HepG2 (cell line): Measurements from ENCODE around the gene ENPP7. TPM values are rescaled to one million over a fixed set of nuclear protein-coding genes. Genes with fewer than 3 reads are reported as not detected.
A peak's percentile ranks its signal among the peaks of the same experiment; 100 is the strongest.

Experiments used
- CHD4 ChIP-seq: fragments of 200-600 bp; sonication (generic); IDR thresholded peaks from 2 replicates; pipeline ENCODE4 v1.7.0; 2017; ENCODE audit warnings: mild to moderate bottlenecking, low read length, borderline replicate concordance
- YY1 ChIP-seq: IDR thresholded peaks from 2 replicates; pipeline ENCODE4 v1.6.1; 2011; ENCODE audit warnings: low read length, low read depth, moderate library complexity, mild to moderate bottlenecking; ENCODE audit not compliant: insufficient read depth, insufficient replicate concordance
- ZNF260 ChIP-seq: sonication (generic); formaldehyde crosslinking; IDR thresholded peaks from 2 replicates; pipeline ENCODE4 v1.4.0; 2020; ENCODE audit warnings: missing genetic modification reagents, low read depth, mild to moderate bottlenecking, borderline replicate concordance
- ZNF781 ChIP-seq: sonication (generic); formaldehyde crosslinking; IDR thresholded peaks from 2 replicates; pipeline ENCODE4 v1.5.1; 2020; ENCODE audit warnings: borderline replicate concordance, mild to moderate bottlenecking, missing genetic modification reagents; ENCODE audit errors: not compliant biosample characterization
- polyA plus RNA-seq, 8 experiments: library from polyadenylated mRNA; depleted of rRNA in 3 of 8; stranded (reverse) in 7 of 8; unstranded in 1 of 8; fragments of >200 nt; fragmentation: Illumina TruSeq in 4 of 8; extraction: Trizol in 4 of 8; gene quantifications; 2 replicates each; pipeline versions ENCODE4 v1.2.1 to v1.2.3, GENCODE V29; 2011 to 2016; ENCODE audit warnings: low read depth in 4 of 8, missing spikeins in 1 of 8, mixed read lengths in 1 of 8; ENCODE audit not compliant: insufficient read depth in 1 of 8
- total RNA-seq, 5 experiments: library from RNA; depleted of rRNA; stranded (reverse); fragments of >200 nt; fragmentation: Illumina TruSeq; extraction: Trizol; gene quantifications; 2 replicates each; pipeline ENCODE4 v1.2.3, GENCODE V29; 2016; ENCODE audit warnings: low read depth in 1 of 5
- TF ChIP-seq, protein P1 (sequence below), 2 experiments: fragments of 450-650 bp in 1 of 2; sonication (generic) in 1 of 2; formaldehyde crosslinking in 1 of 2; IDR thresholded peaks; 2 replicates each; pipeline versions ENCODE4 v1.6.1 to v1.8.0; 2016 to 2022; ENCODE audit warnings: antibody characterized with exemption in 1 of 2, mild to moderate bottlenecking in 1 of 2, missing genetic modification reagents in 1 of 2
- TF ChIP-seq, protein P2 (sequence below): sonication (generic); formaldehyde crosslinking; IDR thresholded peaks from 2 replicates; pipeline ENCODE4 v1.4.0; 2020; ENCODE audit warnings: missing genetic modification reagents, borderline replicate concordance
- TF ChIP-seq, protein P3 (sequence below): sonication (generic); formaldehyde crosslinking; IDR thresholded peaks from 2 replicates; pipeline ENCODE4 v1.8.1; 2023; ENCODE audit warnings: missing genetic modification reagents, mild to moderate bottlenecking, borderline replicate concordance
- TF ChIP-seq, protein P4 (sequence below): sonication (generic); formaldehyde crosslinking; IDR thresholded peaks from 2 replicates; pipeline ENCODE4 v1.5.1; 2020; ENCODE audit warnings: missing genetic modification reagents, mild to moderate bottlenecking, borderline replicate concordance
- TF ChIP-seq, protein P5 (sequence below): sonication (generic); formaldehyde crosslinking; IDR thresholded peaks from 2 replicates; pipeline ENCODE4 v1.5.1; 2020; ENCODE audit warnings: missing genetic modification reagents, mild to moderate bottlenecking, borderline replicate concordance

The ENPP7 gene
- total and polyA plus RNA-seq, 2 of the 13 experiments (the other 11 are each of a cell fraction or from before 2014, with no cell fraction given), result 1.1 to 2.2 TPM

DNA sequence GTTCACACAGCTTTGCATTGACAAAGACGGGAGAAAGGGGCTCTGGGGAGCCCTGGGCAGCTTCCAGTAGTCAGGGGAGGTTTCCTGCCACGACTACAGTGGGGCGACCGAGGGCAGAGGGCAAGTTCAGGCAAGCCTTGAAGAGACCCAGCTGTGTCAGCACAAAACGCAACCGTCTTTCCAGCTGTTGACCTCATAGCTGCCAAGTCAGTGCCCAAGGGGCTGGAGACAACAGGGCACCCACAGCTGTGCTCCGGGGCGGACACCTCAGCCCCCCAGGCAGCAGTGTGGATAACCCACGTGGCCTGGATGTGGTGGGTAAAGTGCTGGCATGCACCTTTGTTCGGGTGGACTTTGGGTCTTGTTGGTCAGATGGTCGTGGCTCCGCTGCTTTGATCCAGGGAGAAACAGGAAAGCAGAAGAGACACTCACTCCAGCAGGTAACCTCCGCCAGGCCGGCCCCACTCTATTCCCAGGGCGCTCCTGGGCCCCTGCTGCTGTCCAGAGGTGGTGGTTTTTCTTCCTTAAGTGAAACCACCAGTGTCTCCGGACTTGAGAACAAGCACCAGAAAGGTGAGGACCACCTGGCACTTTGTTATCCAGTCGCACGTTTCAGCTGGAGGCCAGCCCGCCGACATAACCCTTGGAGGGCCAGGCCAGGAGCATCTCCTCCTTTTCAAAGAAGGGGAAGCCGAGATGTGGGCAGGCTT is 29.6 kb downstream of the ENPP7 start (continued):
- TF ChIP-seq, protein P1, sequence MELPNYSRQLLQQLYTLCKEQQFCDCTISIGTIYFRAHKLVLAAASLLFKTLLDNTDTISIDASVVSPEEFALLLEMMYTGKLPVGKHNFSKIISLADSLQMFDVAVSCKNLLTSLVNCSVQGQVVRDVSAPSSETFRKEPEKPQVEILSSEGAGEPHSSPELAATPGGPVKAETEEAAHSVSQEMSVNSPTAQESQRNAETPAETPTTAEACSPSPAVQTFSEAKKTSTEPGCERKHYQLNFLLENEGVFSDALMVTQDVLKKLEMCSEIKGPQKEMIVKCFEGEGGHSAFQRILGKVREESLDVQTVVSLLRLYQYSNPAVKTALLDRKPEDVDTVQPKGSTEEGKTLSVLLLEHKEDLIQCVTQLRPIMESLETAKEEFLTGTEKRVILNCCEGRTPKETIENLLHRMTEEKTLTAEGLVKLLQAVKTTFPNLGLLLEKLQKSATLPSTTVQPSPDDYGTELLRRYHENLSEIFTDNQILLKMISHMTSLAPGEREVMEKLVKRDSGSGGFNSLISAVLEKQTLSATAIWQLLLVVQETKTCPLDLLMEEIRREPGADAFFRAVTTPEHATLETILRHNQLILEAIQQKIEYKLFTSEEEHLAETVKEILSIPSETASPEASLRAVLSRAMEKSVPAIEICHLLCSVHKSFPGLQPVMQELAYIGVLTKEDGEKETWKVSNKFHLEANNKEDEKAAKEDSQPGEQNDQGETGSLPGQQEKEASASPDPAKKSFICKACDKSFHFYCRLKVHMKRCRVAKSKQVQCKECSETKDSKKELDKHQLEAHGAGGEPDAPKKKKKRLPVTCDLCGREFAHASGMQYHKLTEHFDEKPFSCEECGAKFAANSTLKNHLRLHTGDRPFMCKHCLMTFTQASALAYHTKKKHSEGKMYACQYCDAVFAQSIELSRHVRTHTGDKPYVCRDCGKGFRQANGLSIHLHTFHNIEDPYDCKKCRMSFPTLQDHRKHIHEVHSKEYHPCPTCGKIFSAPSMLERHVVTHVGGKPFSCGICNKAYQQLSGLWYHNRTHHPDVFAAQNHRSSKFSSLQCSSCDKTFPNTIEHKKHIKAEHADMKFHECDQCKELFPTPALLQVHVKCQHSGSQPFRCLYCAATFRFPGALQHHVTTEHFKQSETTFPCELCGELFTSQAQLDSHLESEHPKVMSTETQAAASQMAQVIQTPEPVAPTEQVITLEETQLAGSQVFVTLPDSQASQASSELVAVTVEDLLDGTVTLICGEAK (IDR thresholded peaks at IDR 0.05), result no peak
- TF ChIP-seq, protein P1 (CRISPR knock-in tag; IDR thresholded peaks at IDR 0.05), result peak; percentile 91
- TF ChIP-seq, protein P2, sequence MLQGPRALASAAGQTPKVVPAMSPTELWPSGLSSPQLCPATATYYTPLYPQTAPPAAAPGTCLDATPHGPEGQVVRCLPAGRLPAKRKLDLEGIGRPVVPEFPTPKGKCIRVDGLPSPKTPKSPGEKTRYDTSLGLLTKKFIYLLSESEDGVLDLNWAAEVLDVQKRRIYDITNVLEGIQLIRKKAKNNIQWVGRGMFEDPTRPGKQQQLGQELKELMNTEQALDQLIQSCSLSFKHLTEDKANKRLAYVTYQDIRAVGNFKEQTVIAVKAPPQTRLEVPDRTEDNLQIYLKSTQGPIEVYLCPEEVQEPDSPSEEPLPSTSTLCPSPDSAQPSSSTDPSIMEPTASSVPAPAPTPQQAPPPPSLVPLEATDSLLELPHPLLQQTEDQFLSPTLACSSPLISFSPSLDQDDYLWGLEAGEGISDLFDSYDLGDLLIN (CRISPR knock-in tag), result peak; percentile 25; the same call in 1 of the 2 replicates
- TF ChIP-seq CHD4, result peak; percentile 94; the same call in 1 of the 2 replicates
- TF ChIP-seq ZNF781 (CRISPR knock-in tag), result peak; percentile 35
- TF ChIP-seq, protein P3, sequence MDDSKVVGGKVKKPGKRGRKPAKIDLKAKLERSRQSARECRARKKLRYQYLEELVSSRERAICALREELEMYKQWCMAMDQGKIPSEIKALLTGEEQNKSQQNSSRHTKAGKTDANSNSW (CRISPR knock-in tag), result no peak
- TF ChIP-seq YY1, result peak; percentile 21
- TF ChIP-seq, protein P4, sequence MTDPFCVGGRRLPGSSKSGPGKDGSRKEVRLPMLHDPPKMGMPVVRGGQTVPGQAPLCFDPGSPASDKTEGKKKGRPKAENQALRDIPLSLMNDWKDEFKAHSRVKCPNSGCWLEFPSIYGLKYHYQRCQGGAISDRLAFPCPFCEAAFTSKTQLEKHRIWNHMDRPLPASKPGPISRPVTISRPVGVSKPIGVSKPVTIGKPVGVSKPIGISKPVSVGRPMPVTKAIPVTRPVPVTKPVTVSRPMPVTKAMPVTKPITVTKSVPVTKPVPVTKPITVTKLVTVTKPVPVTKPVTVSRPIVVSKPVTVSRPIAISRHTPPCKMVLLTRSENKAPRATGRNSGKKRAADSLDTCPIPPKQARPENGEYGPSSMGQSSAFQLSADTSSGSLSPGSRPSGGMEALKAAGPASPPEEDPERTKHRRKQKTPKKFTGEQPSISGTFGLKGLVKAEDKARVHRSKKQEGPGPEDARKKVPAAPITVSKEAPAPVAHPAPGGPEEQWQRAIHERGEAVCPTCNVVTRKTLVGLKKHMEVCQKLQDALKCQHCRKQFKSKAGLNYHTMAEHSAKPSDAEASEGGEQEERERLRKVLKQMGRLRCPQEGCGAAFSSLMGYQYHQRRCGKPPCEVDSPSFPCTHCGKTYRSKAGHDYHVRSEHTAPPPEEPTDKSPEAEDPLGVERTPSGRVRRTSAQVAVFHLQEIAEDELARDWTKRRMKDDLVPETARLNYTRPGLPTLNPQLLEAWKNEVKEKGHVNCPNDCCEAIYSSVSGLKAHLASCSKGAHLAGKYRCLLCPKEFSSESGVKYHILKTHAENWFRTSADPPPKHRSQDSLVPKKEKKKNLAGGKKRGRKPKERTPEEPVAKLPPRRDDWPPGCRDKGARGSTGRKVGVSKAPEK (CRISPR knock-in tag), result peak; percentile 96
- TF ChIP-seq, protein P5, sequence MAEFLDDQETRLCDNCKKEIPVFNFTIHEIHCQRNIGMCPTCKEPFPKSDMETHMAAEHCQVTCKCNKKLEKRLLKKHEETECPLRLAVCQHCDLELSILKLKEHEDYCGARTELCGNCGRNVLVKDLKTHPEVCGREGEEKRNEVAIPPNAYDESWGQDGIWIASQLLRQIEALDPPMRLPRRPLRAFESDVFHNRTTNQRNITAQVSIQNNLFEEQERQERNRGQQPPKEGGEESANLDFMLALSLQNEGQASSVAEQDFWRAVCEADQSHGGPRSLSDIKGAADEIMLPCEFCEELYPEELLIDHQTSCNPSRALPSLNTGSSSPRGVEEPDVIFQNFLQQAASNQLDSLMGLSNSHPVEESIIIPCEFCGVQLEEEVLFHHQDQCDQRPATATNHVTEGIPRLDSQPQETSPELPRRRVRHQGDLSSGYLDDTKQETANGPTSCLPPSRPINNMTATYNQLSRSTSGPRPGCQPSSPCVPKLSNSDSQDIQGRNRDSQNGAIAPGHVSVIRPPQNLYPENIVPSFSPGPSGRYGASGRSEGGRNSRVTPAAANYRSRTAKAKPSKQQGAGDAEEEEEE (CRISPR knock-in tag), result peak; percentile 91
- no peak for TF ChIP-seq ZNF260 (CRISPR knock-in tag)
